Prostate gland (tissue), 2 donors: ENCODE measurements around the gene RPP14. TPM values are rescaled to one million over a fixed set of nuclear protein-coding genes. Genes with fewer than 3 reads are reported as not detected.
"Not testable (repeated sequence)": the region's sequence is repeated elsewhere in the genome, so short reads cannot be mapped to it uniquely, and the experiment has no call there.

Source experiments
- DNase-seq: peaks from one replicate; pipeline ENCODE4 v3.0.0-alpha.2; 2019; ENCODE audit warnings: low spot score
- H3K27ac ChIP-seq, 2 donors: fragments of 200-600 bp; sonication (generic); 2 replicates each; pipeline ENCODE4 v1.5.1; 2017 to 2019
- H3K27me3 ChIP-seq: fragments of 200-600 bp; sonication (generic); replicated peaks from 2 replicates; pipeline ENCODE4 v1.5.1; 2019; ENCODE audit not compliant: insufficient read depth
- H3K36me3 ChIP-seq, 2 donors: fragments of 200-600 bp; sonication (generic); 1 replicate in 1 of 2; 2 replicates in 1 of 2; pipeline versions ENCODE4 v1.5.1 to v1.8.1; 2017 to 2019
- H3K4me1 ChIP-seq: fragments of 200-600 bp; sonication (generic); replicated peaks from 2 replicates; pipeline ENCODE4 v1.5.1; 2019
- H3K4me3 ChIP-seq, 2 donors: fragments of 200-600 bp; sonication (generic); 2 replicates each; pipeline ENCODE4 v1.5.1; 2017 to 2019
- H3K9me3 ChIP-seq: fragments of 200-600 bp; sonication (generic); 2 replicates; pipeline ENCODE4 v1.5.1; 2017
- CTCF ChIP-seq, 4 experiments: fragments of 200-600 bp in 2 of 4; fragments of 450-650 bp in 2 of 4; sonication (generic) in 2 of 4; IDR thresholded peaks; 1 replicate in 3 of 4; 2 replicates in 1 of 4; pipeline ENCODE4 v1.5.1; 2016 to 2019; ENCODE audit warnings: antibody characterized with exemption in 4 of 4, mild to moderate bottlenecking in 2 of 4, moderate library complexity in 2 of 4
- POLR2A ChIP-seq: fragments of 450-650 bp; IDR thresholded peaks from one replicate; pipeline ENCODE4 v1.6.1; 2016; ENCODE audit warnings: antibody characterized with exemption, mild to moderate bottlenecking
- POLR2AphosphoS5 ChIP-seq: sonication (generic); formaldehyde crosslinking; IDR thresholded peaks from one replicate; pipeline ENCODE4 v1.6.1; 2017; ENCODE audit warnings: antibody characterized with exemption
- WGBS: methylation state at CpG from one replicate; pipeline ENCODE4 v1.1.5; 2018; 5-methylcytosine and 5-hydroxymethylcytosine counted together
- intact Hi-C: fragments of 100-400 bp; cut with DNase I; formaldehyde crosslinking; loops from one replicate; pipeline ENCODE4 v1.14.2; 2022
- total RNA-seq, 2 donors: library from RNA; depleted of rRNA; stranded (reverse); fragments of >200 nt; gene quantifications; one replicate each; pipeline ENCODE4 v1.1.0, GENCODE V29; 2016

The RPP14 gene
- total RNA-seq, 2 donors from 2014 or later = 7.1 to 12.5 TPM

DNA sequence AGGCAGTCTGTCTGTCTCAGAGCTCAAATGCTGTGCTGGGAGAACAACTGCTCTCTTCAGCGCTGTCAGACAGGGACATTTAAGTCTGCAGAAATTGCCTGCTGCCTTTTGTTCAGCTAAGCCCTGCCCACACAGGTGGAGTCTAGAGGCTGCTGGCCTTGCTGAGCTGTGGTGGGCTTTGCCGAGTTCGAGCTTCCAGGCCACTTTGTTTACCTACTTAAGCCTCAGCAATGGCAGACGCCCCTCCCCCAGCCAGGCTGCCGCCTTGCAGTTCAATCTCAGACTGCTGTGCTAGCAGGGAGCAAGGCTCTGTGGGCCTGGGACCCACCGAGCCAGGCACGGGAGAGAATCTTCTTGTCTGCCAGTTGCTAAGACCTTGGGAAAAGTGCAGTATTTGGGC lies 25.0 kb upstream of the RPP14 start:
- no peaks in the 10 kb centered on the region for H3K4me1 ChIP-seq
- intact Hi-C loops = no loop called here
- no peaks in the 10 kb centered on the region for H3K9me3 ChIP-seq
- no peaks in the 10 kb centered on the region for H3K36me3 ChIP-seq
- no peak overlapping the region for H3K27ac ChIP-seq
- DNase-seq = no peak
- TF ChIP-seq CTCF (IDR thresholded peaks at IDR 0.05) = no peak
- no peak for TF ChIP-seq POLR2A
- TF ChIP-seq POLR2AphosphoS5 = no peak
- WGBS = 77% methylated on average over 7 of the region's 7 CpGs
- no peaks in the 10 kb centered on the region for H3K27me3 ChIP-seq
- H3K4me3 ChIP-seq = no peak overlapping the region

DNA sequence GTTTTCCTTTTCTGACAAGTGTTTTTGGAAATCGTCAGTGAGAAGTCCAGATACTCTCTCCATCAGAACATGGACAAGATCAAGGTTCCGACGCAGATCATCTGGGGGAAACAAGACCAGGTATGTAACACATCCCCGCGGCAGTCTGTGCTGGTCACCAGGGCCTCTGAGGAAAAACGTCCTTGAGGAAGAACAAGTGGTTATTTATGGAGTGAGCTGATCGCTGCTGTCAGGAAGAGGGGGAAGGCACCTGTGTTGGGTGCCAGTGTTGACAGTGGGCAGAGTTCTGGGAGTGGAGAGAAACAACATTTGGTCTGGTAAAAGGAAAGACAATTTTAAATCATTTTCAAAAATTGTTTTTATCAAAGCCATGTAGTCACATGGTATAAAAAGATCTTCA lies 20.7 kb upstream of the RPP14 start:
- no peaks in the 10 kb centered on the region for H3K4me1 ChIP-seq
- H3K27me3 ChIP-seq = no peaks in the 10 kb centered on the region
- H3K27ac ChIP-seq = no peak overlapping the region
- TF ChIP-seq POLR2AphosphoS5 (no peak), CTCF (IDR thresholded peaks at IDR 0.05) (no peak), POLR2A (no peak)
- intact Hi-C loops = no loop called here
- no peaks in the 10 kb centered on the region for H3K9me3 ChIP-seq
- WGBS = 86% methylated on average over 7 of the region's 7 CpGs
- no peak for DNase-seq
- H3K4me3 ChIP-seq = no peak overlapping the region
- no peaks in the 10 kb centered on the region for H3K36me3 ChIP-seq

- H3K9me3 ChIP-seq = no peaks in the 10 kb centered on the region
- H3K27ac ChIP-seq = no peak overlapping the region
- H3K4me1 ChIP-seq = no peaks in the 10 kb centered on the region
- no peak overlapping the region for H3K4me3 ChIP-seq
- no peaks in the 10 kb centered on the region for H3K27me3 ChIP-seq
- no peak for DNase-seq
- H3K36me3 ChIP-seq = no peaks in the 10 kb centered on the region
- WGBS = 86% methylated on average over 6 of the region's 6 CpGs
- TF ChIP-seq POLR2AphosphoS5 = no peak
- TF ChIP-seq POLR2A = no peak
- no peak for TF ChIP-seq CTCF (IDR thresholded peaks at IDR 0.05)
- intact Hi-C loops = no loop called here
These were observed 18.7 kb upstream of the RPP14 start for GRCh38 chr3:58287354-58287753.

- H3K36me3 ChIP-seq = no peaks in the 10 kb centered on the region
- H3K4me3 ChIP-seq = no peak overlapping the region
- intact Hi-C loops = no loop called here
- TF ChIP-seq POLR2AphosphoS5 = no peak
- no peak for TF ChIP-seq CTCF (IDR thresholded peaks at IDR 0.05)
- TF ChIP-seq POLR2A = no peak
- H3K4me1 ChIP-seq = no peaks in the 10 kb centered on the region
- no peak overlapping the region for H3K27ac ChIP-seq
- WGBS = 64% methylated on average over 4 of the region's 4 CpGs
- DNase-seq = no peak
- no peaks in the 10 kb centered on the region for H3K27me3 ChIP-seq
- no peaks in the 10 kb centered on the region for H3K9me3 ChIP-seq
These were observed 17.9 kb upstream of the RPP14 start for GRCh38 chr3:58288011-58288728.

- H3K4me3 ChIP-seq, intact Hi-C loops, H3K36me3 ChIP-seq, H3K4me1 ChIP-seq, DNase-seq, H3K9me3 ChIP-seq, H3K27ac ChIP-seq, H3K27me3 ChIP-seq: not testable (repeated sequence)
- 67% methylated on average over 3 of the region's 4 CpGs for WGBS
These were observed 17.0 kb upstream of the RPP14 start for GRCh38 chr3:58288964-58289613.

DNA sequence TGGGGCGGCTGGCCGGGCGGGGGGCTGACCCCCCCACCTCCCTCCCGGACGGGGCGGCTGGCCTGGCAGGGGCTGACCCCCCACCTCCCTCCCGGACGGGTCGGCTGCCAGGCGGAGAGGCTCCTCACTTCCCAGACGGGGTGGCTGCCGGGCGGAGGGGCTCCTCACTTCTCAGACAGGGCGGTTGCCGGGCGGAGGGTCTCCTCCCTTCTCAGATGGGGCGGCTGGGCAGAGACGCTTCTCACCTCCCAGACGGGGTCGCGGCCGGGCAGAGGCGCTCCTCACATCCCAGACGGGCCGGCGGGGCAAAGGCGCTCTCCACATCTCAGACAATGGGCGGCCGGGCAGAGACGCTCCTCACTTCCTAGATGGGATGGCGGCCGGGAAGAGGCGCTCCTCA lies 15.6 kb upstream of the RPP14 start:
- intact Hi-C loops, H3K4me3 ChIP-seq: not testable (repeated sequence)

More for the DNA sequence above, 15.6 kb upstream of the RPP14 start:
- H3K27me3 ChIP-seq, H3K9me3 ChIP-seq, H3K27ac ChIP-seq, DNase-seq, H3K36me3 ChIP-seq, H3K4me1 ChIP-seq: not testable (repeated sequence)
- 100% methylated on average over 4 of the region's 33 CpGs for WGBS
